ENCODE results near the gene NLGN4X.

NLGN4X gene

GRCh38 chrX:6134255-6134654, 94.4 kb downstream of the NLGN4X start:
- Histone ChIP-seq H3K36me3 (ENCODE audit: low read length) (no peaks in the 10 kb centered on the region), H3K79me2 (ENCODE audit: insufficient read depth, low read length) (no peaks in the 10 kb centered on the region), H3K27ac (ENCODE audit: low read depth, low read length) (no peak overlapping the region), H3K4me3 (ENCODE audit: insufficient read depth, low read length, poor library complexity, severe bottlenecking) (no peak overlapping the region), H3K9me3 (ENCODE audit: insufficient read depth, low read length) (no peaks in the 10 kb centered on the region), H3K9ac (ENCODE audit: low read length) (no peak overlapping the region), H3K4me2 (ENCODE audit: low read depth, low read length, poor library complexity, severe bottlenecking) (no peak overlapping the region), H4K20me1 (ENCODE audit: low read depth, low read length) (no peaks in the 10 kb centered on the region), H3K27me3 (ENCODE audit: low read length) (no peaks in the 10 kb centered on the region), H3K9me2 (replicated peaks; ENCODE audit: insufficient read depth, low read length) (no peaks in the 10 kb centered on the region), H3F3A (ENCODE audit: insufficient read depth) (no peaks in the 10 kb centered on the region), H2AFZ (ENCODE audit: low read depth, low read length, severe bottlenecking) (no peak overlapping the region)
- TF ChIP-seq, protein P1, sequence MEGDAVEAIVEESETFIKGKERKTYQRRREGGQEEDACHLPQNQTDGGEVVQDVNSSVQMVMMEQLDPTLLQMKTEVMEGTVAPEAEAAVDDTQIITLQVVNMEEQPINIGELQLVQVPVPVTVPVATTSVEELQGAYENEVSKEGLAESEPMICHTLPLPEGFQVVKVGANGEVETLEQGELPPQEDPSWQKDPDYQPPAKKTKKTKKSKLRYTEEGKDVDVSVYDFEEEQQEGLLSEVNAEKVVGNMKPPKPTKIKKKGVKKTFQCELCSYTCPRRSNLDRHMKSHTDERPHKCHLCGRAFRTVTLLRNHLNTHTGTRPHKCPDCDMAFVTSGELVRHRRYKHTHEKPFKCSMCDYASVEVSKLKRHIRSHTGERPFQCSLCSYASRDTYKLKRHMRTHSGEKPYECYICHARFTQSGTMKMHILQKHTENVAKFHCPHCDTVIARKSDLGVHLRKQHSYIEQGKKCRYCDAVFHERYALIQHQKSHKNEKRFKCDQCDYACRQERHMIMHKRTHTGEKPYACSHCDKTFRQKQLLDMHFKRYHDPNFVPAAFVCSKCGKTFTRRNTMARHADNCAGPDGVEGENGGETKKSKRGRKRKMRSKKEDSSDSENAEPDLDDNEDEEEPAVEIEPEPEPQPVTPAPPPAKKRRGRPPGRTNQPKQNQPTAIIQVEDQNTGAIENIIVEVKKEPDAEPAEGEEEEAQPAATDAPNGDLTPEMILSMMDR (IDR thresholded peaks at IDR 0.05; ENCODE audit: insufficient read depth, low read length, poor library complexity, severe bottlenecking), result no peak
- TF ChIP-seq EZH2phosphoT487 (conservative IDR thresholded peaks at IDR 0.05; ENCODE audit: low read length), result no peak

GRCh38 chrX:6132970-6133369, 95.7 kb downstream of the NLGN4X start:
- Histone ChIP-seq H3K79me2 (ENCODE audit: insufficient read depth, low read length) (no peaks in the 10 kb centered on the region), H3K4me3 (ENCODE audit: insufficient read depth, low read length, poor library complexity, severe bottlenecking) (no peak overlapping the region), H3F3A (ENCODE audit: insufficient read depth) (no peaks in the 10 kb centered on the region), H4K20me1 (ENCODE audit: low read depth, low read length) (no peaks in the 10 kb centered on the region), H3K27ac (ENCODE audit: low read depth, low read length) (no peak overlapping the region), H2AFZ (ENCODE audit: low read depth, low read length, severe bottlenecking) (no peak overlapping the region), H3K36me3 (ENCODE audit: low read length) (no peaks in the 10 kb centered on the region), H3K27me3 (ENCODE audit: low read length) (no peaks in the 10 kb centered on the region), H3K9me3 (ENCODE audit: insufficient read depth, low read length) (no peaks in the 10 kb centered on the region), H3K9ac (ENCODE audit: low read length) (no peak overlapping the region), H3K4me2 (ENCODE audit: low read depth, low read length, poor library complexity, severe bottlenecking) (no peak overlapping the region), H3K9me2 (replicated peaks; ENCODE audit: insufficient read depth, low read length) (no peaks in the 10 kb centered on the region)
- TF ChIP-seq, protein P1 (IDR thresholded peaks at IDR 0.05; ENCODE audit: insufficient read depth, low read length, poor library complexity, severe bottlenecking), result no peak
- TF ChIP-seq EZH2phosphoT487 (conservative IDR thresholded peaks at IDR 0.05; ENCODE audit: low read length), result no peak

GRCh38 chrX:6131287-6131686, 97.4 kb downstream of the NLGN4X start:
- Histone ChIP-seq H3K27me3 (ENCODE audit: low read length) (no peaks in the 10 kb centered on the region), H3K79me2 (ENCODE audit: insufficient read depth, low read length) (no peaks in the 10 kb centered on the region), H3K9me2 (replicated peaks; ENCODE audit: insufficient read depth, low read length) (no peaks in the 10 kb centered on the region), H3F3A (ENCODE audit: insufficient read depth) (no peaks in the 10 kb centered on the region), H2AFZ (ENCODE audit: low read depth, low read length, severe bottlenecking) (no peak overlapping the region), H3K4me2 (ENCODE audit: low read depth, low read length, poor library complexity, severe bottlenecking) (no peak overlapping the region), H3K36me3 (ENCODE audit: low read length) (no peaks in the 10 kb centered on the region), H4K20me1 (ENCODE audit: low read depth, low read length) (no peaks in the 10 kb centered on the region), H3K27ac (ENCODE audit: low read depth, low read length) (no peak overlapping the region), H3K9me3 (ENCODE audit: insufficient read depth, low read length) (no peaks in the 10 kb centered on the region), H3K9ac (ENCODE audit: low read length) (no peak overlapping the region), H3K4me3 (ENCODE audit: insufficient read depth, low read length, poor library complexity, severe bottlenecking) (no peak overlapping the region)
- no peak for TF ChIP-seq EZH2phosphoT487 (conservative IDR thresholded peaks at IDR 0.05; ENCODE audit: low read length)
- TF ChIP-seq, protein P1 (IDR thresholded peaks at IDR 0.05; ENCODE audit: insufficient read depth, low read length, poor library complexity, severe bottlenecking), result no peak

Measured in SU-DHL-6 (cell line).